ENCODE results near the gene HIP1R. TPM values are rescaled to one million over a fixed set of nuclear protein-coding genes. Genes with fewer than 3 reads are reported as not detected.

HIP1R gene
- total and polyA plus RNA-seq, 2 experiments from 2014 or later: 8.0 to 22.1 TPM

DNA sequence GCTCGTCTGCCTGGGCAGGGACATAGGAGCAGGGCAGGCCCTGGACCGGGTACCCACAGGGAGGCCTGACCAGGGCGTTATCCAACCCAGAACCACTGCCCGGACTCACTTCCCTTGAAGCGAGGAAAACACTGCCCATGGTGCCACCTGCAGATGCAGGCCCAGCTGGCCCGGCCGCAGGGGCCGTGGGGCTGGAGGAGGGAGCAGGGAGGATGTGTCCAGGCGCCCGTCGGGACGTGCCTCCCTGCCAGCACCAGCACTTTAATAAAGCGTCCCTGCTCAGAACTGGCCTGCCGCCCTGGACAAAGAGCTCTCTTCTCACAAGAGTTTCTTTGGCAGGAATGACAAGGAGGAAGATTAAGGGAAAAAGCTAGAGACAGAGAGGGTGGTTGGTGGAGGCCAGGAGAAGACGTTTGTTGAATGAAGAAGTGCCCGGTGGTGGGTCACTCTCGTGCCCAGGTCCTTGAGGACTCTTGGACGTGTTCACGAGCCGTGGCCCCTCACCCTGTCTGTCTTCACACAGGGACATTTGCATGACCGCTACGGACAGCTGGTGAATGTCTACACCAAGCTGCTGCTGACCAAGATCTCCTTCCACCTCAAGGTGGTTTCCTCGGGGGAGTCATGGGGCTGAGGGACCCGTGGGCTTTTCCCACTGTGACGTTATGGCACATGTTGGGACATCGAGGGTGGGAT is 14.2 kb downstream of the HIP1R start:
- Histone ChIP-seq H2AFZ (no peak overlapping the region), H3K79me2 (replicated peaks; ENCODE audit: insufficient read depth) (no peaks in the 10 kb centered on the region), H3K27me3 (ENCODE audit: insufficient read depth) (no peaks in the 10 kb centered on the region), H3K9me2 (ENCODE audit: insufficient read depth) (no peaks in the 10 kb centered on the region), H3K36me3 (ENCODE audit: insufficient read depth) (no peaks in the 10 kb centered on the region), H3K4me2 (no peak overlapping the region), H3K4me1 (ENCODE audit: insufficient read depth) (no peaks in the 10 kb centered on the region), H3F3A (replicated peaks; ENCODE audit: low read depth) (no peaks in the 10 kb centered on the region), H3K4me3 (no peak overlapping the region), H3K27ac (ENCODE audit: low read depth) (no peak overlapping the region), H4K20me1 (replicated peaks; ENCODE audit: insufficient read depth) (peaks cover 6% of the 10 kb centered on the region; the same call in 1 of the 2 replicates)
- Mint-ChIP-seq H3K36me3 (ENCODE audit: low read depth) (no peaks in the 10 kb centered on the region; the same call in 2 of the 3 replicates), H3K27me3 (ENCODE audit: insufficient read depth, low read depth, poor library complexity) (peaks cover 8% of the 10 kb centered on the region), H3K4me3 (no peak overlapping the region), H3K27ac (no peak overlapping the region), H3K9me3 (no peaks in the 10 kb centered on the region), H3K4me1 (peaks cover 5% of the 10 kb centered on the region)
- DNase-seq (ENCODE audit: low spot score): no peak
- no peak for ATAC-seq
- no peak for TF ChIP-seq ZNF114 (CRISPR knock-in tag; IDR thresholded peaks at IDR 0.05)
- no peak for TF ChIP-seq REST (IDR thresholded peaks at IDR 0.05; ENCODE audit: unreplicated experiment)
- TF ChIP-seq ETS1 (IDR thresholded peaks at IDR 0.05): no peak
- no peak for TF ChIP-seq ZNF462 (CRISPR knock-in tag; IDR thresholded peaks at IDR 0.05)
- no peak for TF ChIP-seq CREB1 (CRISPR knock-in tag; IDR thresholded peaks at IDR 0.05; ENCODE audit: low read depth)
- TF ChIP-seq NANOG (IDR thresholded peaks at IDR 0.05; ENCODE audit: borderline replicate concordance): no peak
- no peak for TF ChIP-seq JUNB (IDR thresholded peaks at IDR 0.05; ENCODE audit: unreplicated experiment)
- TF ChIP-seq, protein P1, sequence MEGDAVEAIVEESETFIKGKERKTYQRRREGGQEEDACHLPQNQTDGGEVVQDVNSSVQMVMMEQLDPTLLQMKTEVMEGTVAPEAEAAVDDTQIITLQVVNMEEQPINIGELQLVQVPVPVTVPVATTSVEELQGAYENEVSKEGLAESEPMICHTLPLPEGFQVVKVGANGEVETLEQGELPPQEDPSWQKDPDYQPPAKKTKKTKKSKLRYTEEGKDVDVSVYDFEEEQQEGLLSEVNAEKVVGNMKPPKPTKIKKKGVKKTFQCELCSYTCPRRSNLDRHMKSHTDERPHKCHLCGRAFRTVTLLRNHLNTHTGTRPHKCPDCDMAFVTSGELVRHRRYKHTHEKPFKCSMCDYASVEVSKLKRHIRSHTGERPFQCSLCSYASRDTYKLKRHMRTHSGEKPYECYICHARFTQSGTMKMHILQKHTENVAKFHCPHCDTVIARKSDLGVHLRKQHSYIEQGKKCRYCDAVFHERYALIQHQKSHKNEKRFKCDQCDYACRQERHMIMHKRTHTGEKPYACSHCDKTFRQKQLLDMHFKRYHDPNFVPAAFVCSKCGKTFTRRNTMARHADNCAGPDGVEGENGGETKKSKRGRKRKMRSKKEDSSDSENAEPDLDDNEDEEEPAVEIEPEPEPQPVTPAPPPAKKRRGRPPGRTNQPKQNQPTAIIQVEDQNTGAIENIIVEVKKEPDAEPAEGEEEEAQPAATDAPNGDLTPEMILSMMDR (conservative IDR thresholded peaks at IDR 0.05; ENCODE audit: low read depth in 2 of 2): no peak
- TF ChIP-seq ZNF331 (CRISPR knock-in tag; IDR thresholded peaks at IDR 0.05; ENCODE audit: low read depth): no peak

Measured in GM23338 (cell line).